HG02759 (cell line): Measurements from ENCODE around the gene ADAM12.
"Not testable (repeated sequence)": the region's sequence is repeated elsewhere in the genome, so short reads cannot be mapped to it uniquely, and the experiment has no call there.

ENCODE experiments used
- ATAC-seq: cut with Tn5 transposase; IDR thresholded peaks from one replicate; pipeline ENCODE4 v1.9.1; 2021; ENCODE audit warnings: mild to moderate bottlenecking, moderate library complexity; ENCODE audit not compliant: unreplicated experiment

ADAM12 gene

GRCh38 chr10:126374435-126374834, 13.8 kb downstream of the ADAM12 start:
- no peak for ATAC-seq

- no peak for ATAC-seq
These were observed 14.3 kb downstream of the ADAM12 start for GRCh38 chr10:126373972-126374371.

- ATAC-seq = no peak
These were observed 15.1 kb downstream of the ADAM12 start for GRCh38 chr10:126373147-126373546.

GRCh38 chr10:126372396-126372795, 15.9 kb downstream of the ADAM12 start:
- no peak for ATAC-seq

- ATAC-seq = no peak
These were observed 19.1 kb downstream of the ADAM12 start for GRCh38 chr10:126369125-126369710.

GRCh38 chr10:126357169-126357568, 31.1 kb downstream of the ADAM12 start:
- no peak for ATAC-seq

GRCh38 chr10:126353666-126354065, 34.6 kb downstream of the ADAM12 start:
- no peak for ATAC-seq

- no peak for ATAC-seq
These were observed 35.8 kb downstream of the ADAM12 start for GRCh38 chr10:126352453-126352852.

GRCh38 chr10:126351021-126351420, 37.3 kb downstream of the ADAM12 start:
- no peak for ATAC-seq

- ATAC-seq = no peak
These were observed 37.9 kb downstream of the ADAM12 start for GRCh38 chr10:126350216-126350992.

- ATAC-seq = no peak
These were observed 38.6 kb downstream of the ADAM12 start for GRCh38 chr10:126349676-126350075.

GRCh38 chr10:126349101-126349500, 39.2 kb downstream of the ADAM12 start:
- ATAC-seq = no peak

GRCh38 chr10:126343496-126343895, 44.8 kb downstream of the ADAM12 start:
- not testable (repeated sequence) for ATAC-seq

- ATAC-seq = no peak
These were observed 45.6 kb downstream of the ADAM12 start for GRCh38 chr10:126342680-126343079.

- ATAC-seq = no peak
These were observed 46.8 kb downstream of the ADAM12 start for GRCh38 chr10:126341491-126341890.

GRCh38 chr10:126337251-126337810, 50.9 kb downstream of the ADAM12 start:
- ATAC-seq = no peak

- no peak for ATAC-seq
These were observed 51.5 kb downstream of the ADAM12 start for GRCh38 chr10:126336801-126337200.

- ATAC-seq = no peak
These were observed 54.0 kb downstream of the ADAM12 start for GRCh38 chr10:126334272-126334671.

GRCh38 chr10:126332576-126332975, 55.7 kb downstream of the ADAM12 start:
- ATAC-seq = no peak

GRCh38 chr10:126331101-126331500, 57.2 kb downstream of the ADAM12 start:
- no peak for ATAC-seq

- no peak for ATAC-seq
These were observed 63.5 kb downstream of the ADAM12 start for GRCh38 chr10:126324826-126325225.

- ATAC-seq = no peak
These were observed 66.8 kb downstream of the ADAM12 start for GRCh38 chr10:126321440-126321839.
